HG02571 (cell line): ENCODE measurements around the gene NADK2.
A peak's percentile ranks its signal among the peaks of the same experiment; 100 is the strongest.
"Not testable (repeated sequence)": the region's sequence is repeated elsewhere in the genome, so short reads cannot be mapped to it uniquely, and the experiment has no call there.

Experiments used
- ATAC-seq: cut with Tn5 transposase; IDR thresholded peaks from one replicate; pipeline ENCODE4 v1.9.1; 2021; ENCODE audit warnings: mild to moderate bottlenecking, moderate library complexity; ENCODE audit not compliant: unreplicated experiment

The NADK2 gene

GRCh38 chr5:36208786-36209185, 32.9 kb downstream of the NADK2 start:
- no peak for ATAC-seq

DNA sequence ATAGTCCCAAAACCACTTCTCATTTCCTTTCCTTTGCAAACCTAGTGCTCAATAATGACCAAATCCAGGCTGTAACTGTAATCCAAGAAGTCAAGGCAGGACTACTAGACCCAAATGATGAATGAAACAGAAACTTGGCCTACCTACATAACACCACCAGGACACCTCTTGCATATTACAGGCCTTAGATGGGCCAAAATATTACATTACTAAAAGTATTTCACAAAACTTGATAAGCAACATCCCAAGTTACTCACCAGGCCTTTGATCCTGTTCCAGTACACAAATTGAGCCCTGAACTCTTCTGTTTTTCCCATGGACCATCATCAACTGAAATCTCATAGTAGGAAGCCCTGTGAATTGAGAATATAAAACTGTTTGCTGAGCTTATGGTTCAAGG, 34.8 kb downstream of the NADK2 start:
- no peak for ATAC-seq

GRCh38 chr5:36205329-36205728, 36.4 kb downstream of the NADK2 start:
- ATAC-seq: no peak

- no peak for ATAC-seq
These were observed 39.2 kb downstream of the NADK2 start for GRCh38 chr5:36202521-36202961.

DNA sequence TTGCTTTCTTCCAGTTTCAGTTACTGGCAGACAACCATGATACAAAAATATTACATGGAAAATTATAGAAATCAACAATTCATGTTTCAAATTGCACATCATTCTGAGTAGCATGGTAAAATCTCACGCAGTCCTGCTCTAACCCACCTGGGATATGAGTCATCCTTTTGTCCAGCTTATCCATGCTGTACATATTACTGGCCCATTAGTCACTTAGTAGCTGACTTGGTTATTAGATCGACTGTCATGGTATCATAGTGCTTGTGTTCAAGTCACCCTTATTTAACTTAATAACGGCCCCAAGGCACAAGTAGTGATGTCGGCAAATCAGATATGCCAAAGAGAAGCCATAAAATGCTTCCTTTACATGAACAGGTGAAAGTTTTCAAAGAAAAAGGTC, 41.2 kb downstream of the NADK2 start:
- no peak for ATAC-seq

DNA sequence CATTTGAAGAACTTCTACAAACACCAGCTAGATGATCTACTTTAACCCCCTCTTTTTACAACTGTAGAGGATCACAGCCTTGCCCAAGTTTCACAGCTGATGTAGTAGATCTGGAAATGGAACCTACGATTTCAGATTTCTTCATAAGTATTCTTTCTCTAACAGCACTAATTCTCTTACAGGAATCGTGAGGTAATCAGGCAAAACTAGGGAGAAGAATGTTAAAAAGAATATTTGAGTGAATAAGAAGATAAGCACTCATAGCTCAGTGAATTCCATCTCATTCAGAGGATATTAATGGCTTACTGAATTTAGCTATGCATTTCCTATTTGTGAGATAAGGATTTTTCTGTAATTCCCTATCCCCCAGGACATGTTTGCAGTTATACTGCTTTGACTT, 42.1 kb downstream of the NADK2 start:
- no peak for ATAC-seq

DNA sequence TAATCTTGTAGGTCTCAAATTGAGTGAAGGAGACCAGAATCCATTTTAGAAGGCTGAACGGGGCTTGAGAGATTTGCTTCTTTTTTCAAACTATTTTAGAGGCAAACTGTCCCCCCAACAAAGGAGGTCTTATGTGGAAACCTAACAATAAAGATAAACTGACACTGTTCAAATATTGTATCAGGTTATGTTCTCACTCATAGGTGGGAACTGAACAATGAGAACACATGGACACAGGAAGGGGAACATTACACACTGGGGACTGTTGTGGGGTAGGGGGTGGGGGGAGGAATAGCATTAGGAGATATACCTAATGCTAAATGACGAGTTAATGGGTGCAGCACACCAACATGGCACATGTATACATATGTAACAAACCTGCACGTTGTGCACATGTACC, 42.9 kb downstream of the NADK2 start:
- ATAC-seq: not testable (repeated sequence)

DNA sequence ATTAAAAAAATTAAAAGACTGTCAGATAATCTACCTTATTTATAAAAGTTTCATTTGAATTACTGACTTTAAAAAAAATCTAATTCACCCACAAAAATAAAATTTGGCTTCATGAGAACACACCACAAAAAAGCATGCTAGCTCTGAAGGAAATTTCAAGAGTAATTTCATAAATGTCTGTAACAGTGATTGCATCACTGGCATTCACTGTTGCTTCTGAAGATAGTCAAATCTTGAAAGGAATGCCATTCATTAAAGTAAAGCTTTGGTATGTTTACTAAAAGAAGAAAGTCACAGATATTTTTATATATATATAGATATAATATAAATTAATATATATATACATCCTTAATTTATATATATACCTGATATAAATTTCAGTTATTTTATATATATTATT, 43.4 kb downstream of the NADK2 start:
- no peak for ATAC-seq

DNA sequence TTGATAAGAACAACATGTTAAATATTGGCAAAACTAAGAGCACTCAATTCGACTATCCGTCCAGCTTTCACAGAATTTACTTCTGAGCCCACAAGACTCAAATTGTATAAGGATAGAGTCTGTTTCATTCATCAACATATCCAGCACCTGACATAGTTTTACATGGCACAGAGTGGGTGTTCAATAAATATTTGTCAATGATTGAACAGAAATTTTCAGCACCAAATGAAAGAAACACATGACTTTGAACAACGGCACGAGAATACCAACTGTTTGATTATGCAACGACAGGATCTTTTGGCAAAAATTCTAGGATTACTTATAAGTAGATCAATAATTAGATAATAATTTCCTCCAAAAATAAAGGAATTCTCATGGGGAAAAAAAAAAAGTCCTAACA, 48.0 kb downstream of the NADK2 start:
- no peak for ATAC-seq

- ATAC-seq: not testable (repeated sequence)
These were observed 57.3 kb downstream of the NADK2 start for GRCh38 chr5:36184408-36184807.

- ATAC-seq: no peak
These were observed 60.0 kb downstream of the NADK2 start for GRCh38 chr5:36181774-36182173.

GRCh38 chr5:36180556-36181350, 61.0 kb downstream of the NADK2 start:
- no peak for ATAC-seq

GRCh38 chr5:36179950-36180349, 61.8 kb downstream of the NADK2 start:
- no peak for ATAC-seq

DNA sequence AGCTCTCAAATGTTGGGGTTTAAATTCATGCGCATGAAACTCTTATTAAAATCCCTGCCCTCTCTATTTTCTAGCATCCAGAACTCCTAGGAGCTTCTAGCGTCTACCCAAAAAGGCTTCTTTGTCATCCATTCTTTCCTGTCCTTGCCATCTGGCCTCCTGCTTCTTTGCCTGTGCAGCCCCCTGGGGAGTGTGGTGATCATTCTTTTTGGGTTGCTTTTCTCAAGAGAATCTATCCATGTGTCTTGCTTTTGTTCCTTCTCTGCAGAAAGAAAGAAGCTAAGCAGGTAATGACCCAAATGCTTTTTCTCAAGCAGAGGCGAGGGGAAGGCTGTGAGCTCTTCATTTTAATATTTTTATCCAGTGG, 63.2 kb downstream of the NADK2 start:
- no peak for ATAC-seq

GRCh38 chr5:36177715-36178523, 63.8 kb downstream of the NADK2 start:
- no peak for ATAC-seq

DNA sequence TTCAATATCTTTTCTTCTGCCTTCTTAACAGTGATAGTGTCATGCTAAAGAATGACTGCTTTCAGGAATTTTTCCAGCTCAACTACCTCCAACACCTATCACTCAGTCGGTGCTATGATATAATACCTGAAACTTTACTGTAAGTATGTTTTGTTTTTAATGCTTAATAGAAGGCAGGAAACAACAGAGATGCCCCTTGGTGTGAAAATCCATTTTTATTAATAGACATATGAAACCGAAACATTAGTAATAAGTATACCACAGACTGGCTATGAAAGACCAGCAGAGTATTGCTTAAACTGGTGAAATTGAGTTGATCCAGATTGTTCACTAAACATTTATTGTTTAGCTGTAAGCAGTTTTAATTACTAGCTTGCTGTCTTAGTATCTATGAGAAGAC, 64.6 kb downstream of the NADK2 start:
- peak; percentile 93 for ATAC-seq

DNA sequence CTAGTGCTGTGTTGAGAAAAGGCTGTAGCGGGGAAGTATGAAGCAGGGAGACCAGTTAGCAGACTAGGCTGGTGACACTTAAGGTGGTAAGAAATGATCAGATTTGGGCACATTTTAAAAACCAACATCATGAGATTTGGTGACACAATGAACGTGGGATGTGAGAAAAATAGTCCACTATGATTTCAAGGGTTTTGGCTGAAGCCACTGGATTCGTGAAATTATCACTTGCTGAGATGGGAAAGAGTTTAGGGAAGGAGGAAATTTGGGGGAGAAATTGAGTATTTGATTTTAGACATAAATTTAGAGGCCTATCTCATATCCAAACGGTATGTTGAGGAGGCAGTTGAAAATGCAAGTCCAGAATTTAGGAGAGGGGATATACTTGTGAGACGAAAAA, 66.7 kb downstream of the NADK2 start:
- ATAC-seq: no peak

- no peak for ATAC-seq
These were observed 67.6 kb downstream of the NADK2 start for GRCh38 chr5:36174119-36174518.

DNA sequence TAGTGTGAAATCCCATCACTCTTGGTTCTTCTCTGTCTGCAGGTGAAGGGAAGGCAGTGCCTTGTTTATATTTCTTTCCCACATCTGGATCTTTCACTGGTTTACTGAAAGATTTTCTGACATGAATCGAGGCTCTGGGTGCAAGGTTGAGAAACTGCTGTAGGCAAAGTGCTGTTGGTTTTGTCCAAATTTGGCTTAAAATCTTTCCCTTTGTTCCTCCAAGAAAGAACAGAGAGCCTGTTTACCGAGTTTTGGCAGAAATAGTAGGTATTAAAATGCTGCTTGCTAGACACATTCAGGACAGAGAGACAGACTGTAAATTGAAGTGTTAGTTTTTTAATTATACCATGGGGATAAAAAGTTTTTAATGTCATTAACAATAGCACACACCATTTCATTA, 68.3 kb downstream of the NADK2 start:
- no peak for ATAC-seq

DNA sequence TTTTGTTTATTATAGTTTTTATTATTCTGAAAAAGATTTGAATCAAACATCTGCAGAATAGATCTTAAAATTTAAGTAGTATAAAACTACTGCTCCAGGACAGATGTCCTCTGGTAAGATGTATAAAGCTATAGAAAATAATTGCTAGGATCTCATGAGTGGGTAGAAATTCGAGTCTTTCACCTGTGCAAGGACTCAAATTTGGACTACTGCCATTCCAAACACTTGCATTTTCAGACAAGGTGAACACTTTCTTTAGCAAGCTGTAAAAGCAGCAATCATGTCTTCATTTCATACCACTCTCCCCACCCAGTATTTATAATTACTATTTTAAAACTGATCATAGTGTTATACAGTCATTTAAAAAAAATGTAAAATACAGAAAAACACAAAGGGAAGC, 69.1 kb downstream of the NADK2 start:
- ATAC-seq: no peak

GRCh38 chr5:36170832-36171424, 70.8 kb downstream of the NADK2 start:
- ATAC-seq: no peak

DNA sequence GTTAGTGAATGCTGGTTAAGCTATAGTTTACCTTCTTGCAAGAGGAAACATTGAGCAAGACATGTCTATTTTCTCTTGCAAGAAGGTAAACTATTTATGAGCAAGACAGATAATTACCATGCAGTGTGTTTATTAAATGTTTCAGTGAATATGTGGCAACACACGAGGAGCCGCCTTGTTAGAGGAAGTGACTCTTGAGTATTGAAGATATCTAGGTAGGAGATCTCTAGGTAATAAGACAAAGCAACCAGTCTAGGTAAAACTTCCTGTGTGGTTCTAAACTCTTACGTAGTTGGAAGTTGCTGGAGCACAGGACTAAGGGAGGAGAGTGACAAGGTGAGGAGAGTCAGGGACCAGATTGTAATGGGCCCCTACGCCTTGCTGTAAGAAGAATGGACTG, 73.0 kb downstream of the NADK2 start:
- ATAC-seq: no peak
